Measurements from ENCODE around the gene RASA1.

DNA sequence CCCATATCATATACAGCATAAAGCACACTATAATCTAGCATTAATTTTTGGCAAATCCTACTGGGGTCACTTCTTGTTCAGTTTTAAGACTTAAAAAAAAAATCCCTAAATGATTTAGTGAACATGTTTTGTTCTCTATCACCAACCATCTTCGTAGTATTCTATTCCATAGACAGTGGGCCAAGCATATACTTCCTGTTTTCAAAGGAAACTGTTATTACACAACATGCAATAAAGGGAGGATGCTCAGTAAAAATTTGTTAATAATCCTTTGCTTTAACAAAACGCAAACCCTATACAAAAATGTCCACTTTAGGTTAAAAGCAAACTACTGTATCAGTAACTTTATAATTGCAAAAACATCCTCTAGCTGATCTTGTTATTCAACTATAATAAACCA is 132.0 kb downstream of the RASA1 start:
- TF ChIP-seq, protein P1, sequence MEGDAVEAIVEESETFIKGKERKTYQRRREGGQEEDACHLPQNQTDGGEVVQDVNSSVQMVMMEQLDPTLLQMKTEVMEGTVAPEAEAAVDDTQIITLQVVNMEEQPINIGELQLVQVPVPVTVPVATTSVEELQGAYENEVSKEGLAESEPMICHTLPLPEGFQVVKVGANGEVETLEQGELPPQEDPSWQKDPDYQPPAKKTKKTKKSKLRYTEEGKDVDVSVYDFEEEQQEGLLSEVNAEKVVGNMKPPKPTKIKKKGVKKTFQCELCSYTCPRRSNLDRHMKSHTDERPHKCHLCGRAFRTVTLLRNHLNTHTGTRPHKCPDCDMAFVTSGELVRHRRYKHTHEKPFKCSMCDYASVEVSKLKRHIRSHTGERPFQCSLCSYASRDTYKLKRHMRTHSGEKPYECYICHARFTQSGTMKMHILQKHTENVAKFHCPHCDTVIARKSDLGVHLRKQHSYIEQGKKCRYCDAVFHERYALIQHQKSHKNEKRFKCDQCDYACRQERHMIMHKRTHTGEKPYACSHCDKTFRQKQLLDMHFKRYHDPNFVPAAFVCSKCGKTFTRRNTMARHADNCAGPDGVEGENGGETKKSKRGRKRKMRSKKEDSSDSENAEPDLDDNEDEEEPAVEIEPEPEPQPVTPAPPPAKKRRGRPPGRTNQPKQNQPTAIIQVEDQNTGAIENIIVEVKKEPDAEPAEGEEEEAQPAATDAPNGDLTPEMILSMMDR (IDR thresholded peaks at IDR 0.05), result no peak
- TF ChIP-seq EP300 (IDR thresholded peaks at IDR 0.05), result no peak
